Measurements from ENCODE around the gene CCN6. TPM values are rescaled to one million over a fixed set of nuclear protein-coding genes. Genes with fewer than 3 reads are reported as not detected.

CCN6 gene
- total and polyA plus RNA-seq, 9 donors: 0.09 to 0.67 (median 0.19) TPM

- no peaks in the 10 kb centered on the region for H3K27me3 ChIP-seq (ENCODE audit: control insufficient read depth, insufficient read depth, low read length)
- peak overlapping the region; percentile 64 for H3K27ac ChIP-seq (ENCODE audit: low read length)
- no peak for DNase-seq
- H3K9me3 ChIP-seq (replicated peaks; ENCODE audit: control insufficient read depth, low read depth, low read length): no peaks in the 10 kb centered on the region
- H3K36me3 ChIP-seq (ENCODE audit: control insufficient read depth, insufficient read depth, low read length): peaks cover 38% of the 10 kb centered on the region
- peaks cover 7% of the 10 kb centered on the region for H3K4me1 ChIP-seq (ENCODE audit: control insufficient read depth, insufficient read depth, low read length)
- no peak overlapping the region for H3K4me3 ChIP-seq (ENCODE audit: low read length)
Measured at GRCh38 chr6:112113918-112114317, 60.0 kb downstream of the CCN6 start.

GRCh38 chr6:112114577-112115223 lies 60.8 kb downstream of the CCN6 start:
- H3K27ac ChIP-seq (ENCODE audit: low read length): no peak overlapping the region
- WGBS (ENCODE audit: insufficient coverage): no CpG with 5 or more reads among the region's 3 CpGs
- no peaks in the 10 kb centered on the region for H3K27me3 ChIP-seq (ENCODE audit: control insufficient read depth, insufficient read depth, low read length)
- H3K4me3 ChIP-seq (ENCODE audit: low read length): no peak overlapping the region
- H3K4me1 ChIP-seq (ENCODE audit: control insufficient read depth, insufficient read depth, low read length): peaks cover 7% of the 10 kb centered on the region
- no peaks in the 10 kb centered on the region for H3K9me3 ChIP-seq (replicated peaks; ENCODE audit: control insufficient read depth, low read depth, low read length)
- DNase-seq: no peak
- H3K36me3 ChIP-seq (ENCODE audit: control insufficient read depth, insufficient read depth, low read length): peaks cover 40% of the 10 kb centered on the region

GRCh38 chr6:112116221-112116620 lies 62.3 kb downstream of the CCN6 start:
- no peaks in the 10 kb centered on the region for H3K9me3 ChIP-seq (replicated peaks; ENCODE audit: control insufficient read depth, low read depth, low read length)
- peaks cover 48% of the 10 kb centered on the region for H3K36me3 ChIP-seq (ENCODE audit: control insufficient read depth, insufficient read depth, low read length)
- no peak overlapping the region for H3K27ac ChIP-seq (ENCODE audit: low read length)
- peaks cover 7% of the 10 kb centered on the region for H3K4me1 ChIP-seq (ENCODE audit: control insufficient read depth, insufficient read depth, low read length)
- WGBS (ENCODE audit: insufficient coverage): no CpG with 5 or more reads among the region's 1 CpG
- H3K4me3 ChIP-seq (ENCODE audit: low read length): no peak overlapping the region
- no peak for DNase-seq
- no peaks in the 10 kb centered on the region for H3K27me3 ChIP-seq (ENCODE audit: control insufficient read depth, insufficient read depth, low read length)

DNA sequence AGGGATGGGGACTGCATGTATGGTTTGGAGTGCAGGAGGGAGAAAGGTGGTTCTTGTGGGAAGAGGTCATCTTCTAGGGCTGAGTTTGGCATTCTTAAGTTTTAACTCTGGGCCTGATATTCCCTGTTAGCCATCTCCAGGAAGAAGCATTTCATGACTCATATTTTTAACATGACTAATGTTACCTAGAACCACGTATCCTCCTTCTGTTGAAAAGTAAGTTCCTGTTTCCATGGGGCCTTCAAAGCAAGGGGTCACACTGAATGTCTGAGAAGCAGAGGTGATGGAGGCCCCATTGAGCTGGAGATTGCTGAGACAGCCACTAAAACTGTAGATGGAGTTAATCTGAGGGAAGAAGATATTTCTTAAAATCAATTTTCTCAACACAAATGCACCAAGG lies 63.6 kb downstream of the CCN6 start:
- Histone ChIP-seq H3K27ac (ENCODE audit: low read length) (no peak overlapping the region), H3K9me3 (replicated peaks; ENCODE audit: control insufficient read depth, low read depth, low read length) (no peaks in the 10 kb centered on the region), H3K4me3 (ENCODE audit: low read length) (no peak overlapping the region), H3K27me3 (ENCODE audit: control insufficient read depth, insufficient read depth, low read length) (no peaks in the 10 kb centered on the region), H3K36me3 (ENCODE audit: control insufficient read depth, insufficient read depth, low read length) (peaks cover 41% of the 10 kb centered on the region), H3K4me1 (ENCODE audit: control insufficient read depth, insufficient read depth, low read length) (peaks cover 6% of the 10 kb centered on the region)
- DNase-seq: no peak
- no CpG with 5 or more reads among the region's 1 CpG for WGBS (ENCODE audit: insufficient coverage)

DNA sequence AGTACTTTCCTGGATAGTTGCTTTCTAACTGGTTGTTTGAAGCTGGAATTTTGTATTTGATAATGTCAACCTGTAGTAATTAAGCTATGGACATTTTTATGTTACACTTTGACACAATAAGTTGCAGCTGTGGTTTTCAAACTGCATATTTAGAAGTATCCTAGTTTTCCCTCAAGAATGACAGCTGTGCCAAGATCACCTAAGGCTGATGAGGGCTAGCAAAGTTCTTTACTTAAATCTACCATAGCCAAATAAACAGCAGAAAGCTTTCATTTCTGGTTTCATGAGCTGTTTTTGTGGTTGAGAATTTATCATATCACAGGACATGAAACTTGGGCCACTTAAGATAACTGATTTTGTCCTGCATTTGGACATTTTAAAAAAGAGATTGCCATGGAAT lies 64.1 kb downstream of the CCN6 start:
- no peak overlapping the region for H3K4me3 ChIP-seq (ENCODE audit: low read length)
- no peaks in the 10 kb centered on the region for H3K27me3 ChIP-seq (ENCODE audit: control insufficient read depth, insufficient read depth, low read length)
- DNase-seq: no peak
- no peak overlapping the region for H3K27ac ChIP-seq (ENCODE audit: low read length)
- H3K4me1 ChIP-seq (ENCODE audit: control insufficient read depth, insufficient read depth, low read length): peaks cover 6% of the 10 kb centered on the region
- peaks cover 41% of the 10 kb centered on the region for H3K36me3 ChIP-seq (ENCODE audit: control insufficient read depth, insufficient read depth, low read length)
- no peaks in the 10 kb centered on the region for H3K9me3 ChIP-seq (replicated peaks; ENCODE audit: control insufficient read depth, low read depth, low read length)

Other genes starting within 250 kb of the CCN6 start
- 97.1 TPM for gene FYN, start 180.7 kb upstream of the CCN6 start, total RNA-seq
- gene FYN, start 180.7 kb upstream of the CCN6 start, polyA plus RNA-seq (ENCODE audit: insufficient read depth in 1 of 8, insufficient read length in 8 of 8, low replicate concordance in 1 of 8): 100 to 1,000 TPM; 109 to 181 (median 155) TPM
- gene TUBE1, start 33.4 kb downstream of the CCN6 start, total RNA-seq: 22.0 TPM
- 10 to 100 TPM; 12.9 to 26.3 (median 16.9) TPM for gene TUBE1, start 33.4 kb downstream of the CCN6 start, polyA plus RNA-seq (ENCODE audit: insufficient read depth in 1 of 8, insufficient read length in 8 of 8, low replicate concordance in 1 of 8)
- gene FAM229B, start 33.5 kb downstream of the CCN6 start, total RNA-seq: 34.8 TPM
- gene FAM229B, start 33.5 kb downstream of the CCN6 start, polyA plus RNA-seq (ENCODE audit: insufficient read depth in 1 of 8, insufficient read length in 8 of 8, low replicate concordance in 1 of 8): 10 to 100 TPM; 14.8 to 27.4 (median 18.9) TPM
- gene LAMA4, start 200.5 kb downstream of the CCN6 start, total RNA-seq: 219 TPM
- 100 to 1,000 TPM; 123 to 249 (median 186) TPM for gene LAMA4, start 200.5 kb downstream of the CCN6 start, polyA plus RNA-seq (ENCODE audit: insufficient read depth in 1 of 8, insufficient read length in 8 of 8, low replicate concordance in 1 of 8)

Data from muscle of leg (tissue), 11 donors.